ENCODE measurements around the gene TMEM203.

DNA sequence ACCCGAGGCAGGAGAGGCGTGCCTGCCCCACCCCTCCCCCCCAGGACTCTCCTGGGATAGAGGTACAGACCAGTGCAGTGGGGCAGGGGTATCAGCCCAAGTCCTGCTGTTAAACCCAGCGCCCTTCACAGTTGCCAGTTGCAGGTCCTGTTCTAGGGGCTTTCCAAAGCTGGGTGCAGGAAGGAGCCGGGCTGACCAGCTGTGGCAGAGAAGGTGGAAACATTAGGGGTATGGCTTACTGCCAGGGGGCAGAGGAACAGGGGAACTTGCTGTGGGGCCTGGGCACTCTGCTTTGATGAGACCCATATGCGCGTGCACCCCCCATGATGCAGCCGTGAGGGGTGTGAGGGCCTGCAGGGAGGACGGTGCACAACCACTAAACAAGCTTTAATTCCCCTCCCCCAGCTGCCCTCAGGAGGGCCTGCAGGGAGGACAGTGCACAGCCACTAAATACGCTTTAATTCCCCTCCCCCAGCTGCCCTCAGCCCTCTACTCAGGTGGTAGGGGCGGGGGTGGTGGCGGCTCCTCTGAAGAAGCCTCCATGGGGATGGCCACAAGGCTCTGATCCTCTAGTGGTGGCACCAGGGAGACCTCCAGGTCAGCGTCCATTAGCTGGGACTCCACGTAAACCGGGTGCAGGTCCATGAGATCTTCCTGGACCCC, 34.8 kb downstream of the TMEM203 start:
- TF ChIP-seq POLR2A (IDR thresholded peaks at IDR 0.05): no peak
- TF ChIP-seq, protein P1, sequence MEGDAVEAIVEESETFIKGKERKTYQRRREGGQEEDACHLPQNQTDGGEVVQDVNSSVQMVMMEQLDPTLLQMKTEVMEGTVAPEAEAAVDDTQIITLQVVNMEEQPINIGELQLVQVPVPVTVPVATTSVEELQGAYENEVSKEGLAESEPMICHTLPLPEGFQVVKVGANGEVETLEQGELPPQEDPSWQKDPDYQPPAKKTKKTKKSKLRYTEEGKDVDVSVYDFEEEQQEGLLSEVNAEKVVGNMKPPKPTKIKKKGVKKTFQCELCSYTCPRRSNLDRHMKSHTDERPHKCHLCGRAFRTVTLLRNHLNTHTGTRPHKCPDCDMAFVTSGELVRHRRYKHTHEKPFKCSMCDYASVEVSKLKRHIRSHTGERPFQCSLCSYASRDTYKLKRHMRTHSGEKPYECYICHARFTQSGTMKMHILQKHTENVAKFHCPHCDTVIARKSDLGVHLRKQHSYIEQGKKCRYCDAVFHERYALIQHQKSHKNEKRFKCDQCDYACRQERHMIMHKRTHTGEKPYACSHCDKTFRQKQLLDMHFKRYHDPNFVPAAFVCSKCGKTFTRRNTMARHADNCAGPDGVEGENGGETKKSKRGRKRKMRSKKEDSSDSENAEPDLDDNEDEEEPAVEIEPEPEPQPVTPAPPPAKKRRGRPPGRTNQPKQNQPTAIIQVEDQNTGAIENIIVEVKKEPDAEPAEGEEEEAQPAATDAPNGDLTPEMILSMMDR (IDR thresholded peaks at IDR 0.05 in 4 of 5, conservative IDR thresholded peaks at IDR 0.05 in 1 of 5): no peak

Measured in gastrocnemius medialis (tissue), 4 donors.